Measurements from ENCODE around the gene NAALADL1. TPM values are rescaled to one million over a fixed set of nuclear protein-coding genes. Genes with fewer than 3 reads are reported as not detected.

NAALADL1 gene
- total RNA-seq, 3 donors from 2014 or later: 6.9 to 57.7 (median 32.6) TPM

DNA sequence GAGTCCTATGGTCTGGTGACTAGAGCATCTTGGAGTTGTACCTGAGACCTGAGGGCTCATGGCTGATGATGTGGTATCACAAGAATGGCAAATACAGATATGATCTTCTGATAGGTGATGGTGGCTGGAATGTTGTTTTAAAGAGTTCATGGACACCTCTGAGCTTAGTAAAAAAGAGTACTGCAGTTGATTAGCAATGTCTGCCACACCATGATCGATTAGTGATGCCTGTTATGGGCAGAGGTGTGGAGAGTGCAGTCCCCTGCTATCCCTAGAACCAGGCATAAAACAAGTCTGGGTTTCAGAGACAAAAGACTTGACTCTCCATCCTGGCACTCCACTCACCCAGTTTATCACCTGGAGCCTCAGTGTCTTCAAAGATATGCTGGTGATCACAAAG lies 60.2 kb downstream of the NAALADL1 start:
- peak; percentile 24 for ATAC-seq
- Histone ChIP-seq H3K36me3 (ENCODE audit: low read depth) (no peaks in the 10 kb centered on the region), H3K4me1 (ENCODE audit: low read depth) (peaks cover 33% of the 10 kb centered on the region), H3K4me3 (no peak overlapping the region), H3K9me3 (no peaks in the 10 kb centered on the region)
- DNase-seq: peak in 1 of 3 donors; percentile 56
- TF ChIP-seq, protein P1, sequence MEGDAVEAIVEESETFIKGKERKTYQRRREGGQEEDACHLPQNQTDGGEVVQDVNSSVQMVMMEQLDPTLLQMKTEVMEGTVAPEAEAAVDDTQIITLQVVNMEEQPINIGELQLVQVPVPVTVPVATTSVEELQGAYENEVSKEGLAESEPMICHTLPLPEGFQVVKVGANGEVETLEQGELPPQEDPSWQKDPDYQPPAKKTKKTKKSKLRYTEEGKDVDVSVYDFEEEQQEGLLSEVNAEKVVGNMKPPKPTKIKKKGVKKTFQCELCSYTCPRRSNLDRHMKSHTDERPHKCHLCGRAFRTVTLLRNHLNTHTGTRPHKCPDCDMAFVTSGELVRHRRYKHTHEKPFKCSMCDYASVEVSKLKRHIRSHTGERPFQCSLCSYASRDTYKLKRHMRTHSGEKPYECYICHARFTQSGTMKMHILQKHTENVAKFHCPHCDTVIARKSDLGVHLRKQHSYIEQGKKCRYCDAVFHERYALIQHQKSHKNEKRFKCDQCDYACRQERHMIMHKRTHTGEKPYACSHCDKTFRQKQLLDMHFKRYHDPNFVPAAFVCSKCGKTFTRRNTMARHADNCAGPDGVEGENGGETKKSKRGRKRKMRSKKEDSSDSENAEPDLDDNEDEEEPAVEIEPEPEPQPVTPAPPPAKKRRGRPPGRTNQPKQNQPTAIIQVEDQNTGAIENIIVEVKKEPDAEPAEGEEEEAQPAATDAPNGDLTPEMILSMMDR (IDR thresholded peaks at IDR 0.05): no peak
- intact Hi-C loops (cut with DNase I, micrococcal nuclease): no loop called here

DNA sequence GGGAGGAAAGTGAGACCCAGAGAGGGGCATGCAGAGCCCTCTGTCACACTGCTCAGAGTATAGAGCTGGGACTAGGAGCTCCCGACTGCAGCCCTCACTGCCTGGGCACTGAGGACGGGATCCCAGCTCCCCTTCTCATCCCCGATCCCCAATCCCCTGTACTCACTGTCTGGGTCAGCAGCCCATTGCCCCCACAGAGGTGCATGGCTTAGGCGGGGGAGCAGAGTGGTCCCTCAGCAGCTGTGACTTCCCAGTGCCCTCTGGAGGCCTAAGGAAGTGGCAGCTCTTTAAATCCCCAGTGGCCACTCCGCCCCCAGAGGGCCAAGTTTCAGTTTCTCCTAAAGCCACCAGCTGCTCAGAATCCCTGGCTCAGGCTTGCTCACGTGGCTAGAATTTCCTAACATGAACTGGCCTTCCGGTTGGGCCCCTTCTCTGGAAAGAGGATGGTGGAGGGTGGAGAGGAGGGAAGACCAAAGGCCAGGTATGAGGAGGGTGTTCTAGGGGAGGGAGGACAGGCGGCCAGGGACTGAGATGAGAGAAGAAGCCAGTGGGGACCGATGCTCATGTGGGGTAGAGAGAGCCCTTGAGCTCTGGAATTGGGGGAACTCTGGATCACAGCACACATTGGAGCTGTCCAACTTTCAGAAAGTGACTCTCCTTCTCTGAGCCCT lies 61.5 kb downstream of the NAALADL1 start, which contains the start of gene BATF2:
Gene BATF2, minus strand, starts transcription at position 262 of the 671 bp plus-strand sequence. Its CDS starts 57 bp downstream, at position 205.
- peak; percentile 87 to 92 (median 87) for DNase-seq
- Histone ChIP-seq H3K4me1 (ENCODE audit: low read depth) (peaks cover 33% of the 10 kb centered on the region), H3K4me3 (peak within 1 kb of the TSS; percentile 19), H3K9me3 (no peaks in the 10 kb centered on the region), H3K36me3 (ENCODE audit: low read depth) (no peaks in the 10 kb centered on the region)
- intact Hi-C loops (cut with DNase I, micrococcal nuclease): no loop called here
- TF ChIP-seq, protein P1 (IDR thresholded peaks at IDR 0.05): peak; percentile 22
- peak; percentile 80 for ATAC-seq

DNA sequence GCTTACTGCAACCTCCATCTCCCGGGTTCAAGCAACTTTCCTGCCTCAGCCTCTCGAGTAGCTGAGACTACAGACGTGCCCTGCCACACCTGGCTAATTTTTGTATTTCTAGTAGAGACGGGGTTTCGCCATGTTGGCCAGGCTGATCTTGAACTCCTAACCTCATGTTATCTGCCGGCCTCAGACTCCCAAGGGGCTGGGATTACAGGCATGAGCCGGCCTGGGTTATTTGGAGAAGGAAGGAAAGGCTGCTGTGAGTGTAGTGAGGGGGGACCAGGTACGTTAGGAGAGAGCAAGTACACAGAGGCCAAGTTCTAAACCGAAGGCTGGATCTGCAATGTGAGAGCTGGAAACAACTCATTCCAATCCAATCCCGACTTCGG lies 62.0 kb downstream of the NAALADL1 start:
- peaks cover 33% of the 10 kb centered on the region for H3K4me1 ChIP-seq (ENCODE audit: low read depth)
- TF ChIP-seq, protein P1 (IDR thresholded peaks at IDR 0.05): no peak
- ATAC-seq (peak; percentile 1), DNase-seq (peak in 1 of 3 donors; percentile 31)
- intact Hi-C loops (cut with DNase I, micrococcal nuclease): no loop called here
- H3K9me3 ChIP-seq: no peaks in the 10 kb centered on the region
- peak overlapping the region; percentile 19 for H3K4me3 ChIP-seq
- H3K36me3 ChIP-seq (ENCODE audit: low read depth): no peaks in the 10 kb centered on the region

Small RNA genes lying within 50 kb of the gene (microRNA-seq; reads per million reads assigned to microRNA genes)
- 0.70 reads per million for gene MIR6879

Other genes starting within 250 kb of the NAALADL1 start
- 10 to 100 TPM; 19.3 to 26.4 (median 21.9) TPM for gene MEN1, start 248.0 kb downstream of the NAALADL1 start, total RNA-seq
- 10 to 100 TPM; 24.3 to 73.1 (median 32.3) TPM for gene CDC42BPG, start 213.9 kb downstream of the NAALADL1 start, total RNA-seq
- gene EHD1, start 179.9 kb downstream of the NAALADL1 start, total RNA-seq: 10 to 100 TPM; 58.3 to 85.9 (median 81.5) TPM
- 10 to 100 TPM; 35.4 to 39.8 (median 36.6) TPM for gene ATG2A, start 141.3 kb downstream of the NAALADL1 start, total RNA-seq
- 10 to 100 TPM; 23.0 to 39.7 (median 23.2) TPM for gene PPP2R5B, start 133.9 kb downstream of the NAALADL1 start, total RNA-seq
- not detected for gene GPHA2, start 122.7 kb downstream of the NAALADL1 start, total RNA-seq
- gene MAJIN, start 86.4 kb downstream of the NAALADL1 start, total RNA-seq: not detected
- 10 to 100 TPM; 12.7 to 25.3 (median 18.0) TPM for gene BATF2, start 61.6 kb downstream of the NAALADL1 start, total RNA-seq
- 10 to 100 TPM; 70.1 to 90.6 (median 71.4) TPM for gene ARL2, start 44.4 kb downstream of the NAALADL1 start, total RNA-seq
- gene SNX15, start 31.1 kb downstream of the NAALADL1 start, total RNA-seq: 10 to 100 TPM; 28.5 to 46.6 (median 42.8) TPM
- 10 to 100 TPM in 2 of 3 donors, 1 to 10 TPM in 1; 8.5 to 13.1 (median 11.8) TPM for gene SAC3D1, start 17.3 kb downstream of the NAALADL1 start, total RNA-seq
- 10 to 100 TPM in 1 of 3 donors, 1 to 10 TPM in 2; 2.9 to 14.6 (median 4.8) TPM for gene CDCA5, start 25.5 kb upstream of the NAALADL1 start, total RNA-seq
- gene ZFPL1, start 25.7 kb upstream of the NAALADL1 start, total RNA-seq: 10 to 100 TPM; 36.3 to 50.6 (median 42.6) TPM
- gene VPS51, start 37.7 kb upstream of the NAALADL1 start, total RNA-seq: 100 to 1,000 TPM; 149 to 200 (median 156) TPM
- 10 to 100 TPM; 13.1 to 25.7 (median 23.6) TPM for gene TM7SF2, start 53.3 kb upstream of the NAALADL1 start, total RNA-seq
- 1 to 10 TPM; 5.1 to 8.3 (median 6.0) TPM for gene ZNHIT2, start 59.1 kb upstream of the NAALADL1 start, total RNA-seq
- 100 to 1,000 TPM; 680 to 873 (median 705) TPM for gene FAU, start 63.6 kb upstream of the NAALADL1 start, total RNA-seq
- gene MRPL49, start 63.8 kb upstream of the NAALADL1 start, total RNA-seq: 10 to 100 TPM; 42.6 to 48.5 (median 45.4) TPM
- gene SYVN1, start 76.0 kb upstream of the NAALADL1 start, total RNA-seq: 10 to 100 TPM; 59.7 to 62.2 (median 60.3) TPM
- not detected for gene SPDYC, start 111.7 kb upstream of the NAALADL1 start, total RNA-seq
- 100 to 1,000 TPM; 211 to 389 (median 271) TPM for gene CAPN1, start 123.4 kb upstream of the NAALADL1 start, total RNA-seq
- 10 to 100 TPM in 2 of 3 donors, 1 to 10 TPM in 1; 8.9 to 14.4 (median 11.4) TPM for gene POLA2, start 203.4 kb upstream of the NAALADL1 start, total RNA-seq